GM12865 (cell line): ENCODE measurements around the gene SAMD4A.

Source experiments
- DNase-seq: peaks from one replicate; pipeline ENCODE4 v3.0.0; 2010; ENCODE audit warnings: low read depth
- H3K4me3 ChIP-seq: 2 replicates; pipeline ENCODE4 v1.5.1; 2011; ENCODE audit warnings: mild to moderate bottlenecking, low read depth, low read length, control low read depth
- TF ChIP-seq, protein P1 (sequence below): IDR thresholded peaks from 2 replicates; pipeline ENCODE4 v1.5.1; 2011; ENCODE audit warnings: low read length, control low read depth, low read depth, inconsistent platforms; ENCODE audit not compliant: insufficient read depth; ENCODE audit errors: missing control alignments

The SAMD4A gene

DNA sequence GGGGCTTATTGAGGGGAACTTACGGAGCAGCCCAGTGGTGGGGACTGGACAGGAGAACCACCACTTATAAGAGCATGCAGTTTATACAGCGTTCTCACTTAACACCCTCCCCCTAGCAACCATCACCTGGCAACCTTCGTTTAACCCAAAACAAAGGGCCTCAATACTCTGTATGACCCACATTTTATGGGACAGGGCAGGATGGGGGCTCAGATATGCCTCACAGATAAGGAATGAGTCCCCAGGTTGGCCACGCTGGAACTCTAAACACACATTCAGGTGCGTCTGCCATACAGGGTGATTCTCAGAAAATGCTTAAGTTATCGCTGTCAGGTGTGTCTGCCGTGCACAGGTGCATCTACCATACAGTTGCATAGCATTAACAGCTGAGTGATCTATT is 236.5 kb downstream of the SAMD4A start:
- H3K4me3 ChIP-seq = no peak overlapping the region
- TF ChIP-seq, protein P1, sequence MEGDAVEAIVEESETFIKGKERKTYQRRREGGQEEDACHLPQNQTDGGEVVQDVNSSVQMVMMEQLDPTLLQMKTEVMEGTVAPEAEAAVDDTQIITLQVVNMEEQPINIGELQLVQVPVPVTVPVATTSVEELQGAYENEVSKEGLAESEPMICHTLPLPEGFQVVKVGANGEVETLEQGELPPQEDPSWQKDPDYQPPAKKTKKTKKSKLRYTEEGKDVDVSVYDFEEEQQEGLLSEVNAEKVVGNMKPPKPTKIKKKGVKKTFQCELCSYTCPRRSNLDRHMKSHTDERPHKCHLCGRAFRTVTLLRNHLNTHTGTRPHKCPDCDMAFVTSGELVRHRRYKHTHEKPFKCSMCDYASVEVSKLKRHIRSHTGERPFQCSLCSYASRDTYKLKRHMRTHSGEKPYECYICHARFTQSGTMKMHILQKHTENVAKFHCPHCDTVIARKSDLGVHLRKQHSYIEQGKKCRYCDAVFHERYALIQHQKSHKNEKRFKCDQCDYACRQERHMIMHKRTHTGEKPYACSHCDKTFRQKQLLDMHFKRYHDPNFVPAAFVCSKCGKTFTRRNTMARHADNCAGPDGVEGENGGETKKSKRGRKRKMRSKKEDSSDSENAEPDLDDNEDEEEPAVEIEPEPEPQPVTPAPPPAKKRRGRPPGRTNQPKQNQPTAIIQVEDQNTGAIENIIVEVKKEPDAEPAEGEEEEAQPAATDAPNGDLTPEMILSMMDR = no peak
- no peak for DNase-seq

DNA sequence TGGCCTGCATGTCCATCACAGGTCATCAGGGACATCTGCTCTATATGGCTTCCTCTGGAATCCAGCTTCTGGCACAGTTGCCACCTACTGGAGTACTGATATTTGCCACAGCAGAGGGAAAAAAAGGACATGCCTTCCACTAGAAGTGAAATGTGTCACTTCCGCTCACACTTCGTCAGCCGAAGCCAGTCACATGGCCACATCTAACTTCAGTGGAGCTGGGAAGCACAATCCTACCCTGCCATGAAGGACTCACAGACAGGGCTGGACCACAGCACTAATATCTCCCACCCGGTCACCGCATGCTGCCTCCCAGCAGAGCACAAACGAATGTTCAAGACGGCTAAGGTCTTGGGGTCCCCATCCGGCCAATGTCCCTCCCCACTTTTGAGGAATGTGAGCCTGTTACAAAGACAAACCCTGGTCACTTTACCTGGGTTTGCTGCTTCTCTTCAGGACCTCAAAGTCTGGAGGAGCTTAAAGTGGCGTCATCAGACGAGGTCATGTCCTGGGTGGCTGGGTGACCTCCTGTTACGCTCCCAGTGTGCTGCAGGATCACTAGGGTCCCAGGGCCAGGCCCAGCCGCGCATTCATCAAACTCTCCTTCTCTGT is 237.1 kb downstream of the SAMD4A start:
- DNase-seq = no peak
- TF ChIP-seq, protein P1 = no peak
- no peak overlapping the region for H3K4me3 ChIP-seq

DNA sequence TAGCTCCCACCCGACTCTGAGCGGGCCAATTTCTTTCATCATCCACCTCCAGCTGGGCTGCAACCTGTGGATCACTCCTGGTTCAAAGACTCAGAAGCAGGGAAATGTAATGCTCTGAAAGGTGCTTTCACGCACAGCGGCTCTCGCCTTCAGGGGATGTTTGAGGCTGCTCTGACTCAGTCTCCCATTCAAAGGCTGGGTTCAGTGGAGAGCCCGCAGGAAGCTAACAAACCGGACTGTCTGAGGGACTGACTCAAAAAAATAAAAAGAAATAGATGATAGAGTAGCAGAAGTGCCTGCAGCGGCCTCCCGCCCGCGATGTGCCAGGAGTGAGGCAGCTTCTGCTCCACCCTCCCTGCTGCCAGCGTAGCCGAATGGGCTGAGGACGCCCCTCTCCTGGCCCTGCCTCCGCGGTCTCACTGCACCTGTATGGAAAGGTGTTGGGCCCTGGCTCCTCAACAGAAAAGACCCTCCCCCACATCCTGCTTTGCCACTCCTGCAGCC is 237.7 kb downstream of the SAMD4A start:
- TF ChIP-seq, protein P1 = no peak
- no peak for DNase-seq
- no peak overlapping the region for H3K4me3 ChIP-seq

DNA sequence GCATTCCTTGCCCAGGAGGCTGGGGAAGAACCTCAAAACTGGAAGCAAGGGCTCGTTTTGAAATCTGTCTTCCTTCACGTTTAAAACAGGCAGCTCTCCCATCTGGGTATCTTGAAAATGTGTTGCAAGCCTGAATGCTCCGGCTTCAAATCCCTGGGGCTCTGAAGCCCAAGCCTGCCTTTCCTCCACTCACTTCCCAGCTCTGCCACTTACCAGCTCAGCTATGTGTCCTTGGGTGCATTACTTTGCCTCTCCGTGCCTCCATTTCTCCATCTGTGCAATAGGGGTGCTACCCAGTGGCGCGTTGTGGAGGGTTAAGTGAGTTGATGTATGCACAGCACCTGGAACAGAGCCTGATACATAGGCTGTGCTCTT is 238.1 kb downstream of the SAMD4A start:
- no peak overlapping the region for H3K4me3 ChIP-seq

DNA sequence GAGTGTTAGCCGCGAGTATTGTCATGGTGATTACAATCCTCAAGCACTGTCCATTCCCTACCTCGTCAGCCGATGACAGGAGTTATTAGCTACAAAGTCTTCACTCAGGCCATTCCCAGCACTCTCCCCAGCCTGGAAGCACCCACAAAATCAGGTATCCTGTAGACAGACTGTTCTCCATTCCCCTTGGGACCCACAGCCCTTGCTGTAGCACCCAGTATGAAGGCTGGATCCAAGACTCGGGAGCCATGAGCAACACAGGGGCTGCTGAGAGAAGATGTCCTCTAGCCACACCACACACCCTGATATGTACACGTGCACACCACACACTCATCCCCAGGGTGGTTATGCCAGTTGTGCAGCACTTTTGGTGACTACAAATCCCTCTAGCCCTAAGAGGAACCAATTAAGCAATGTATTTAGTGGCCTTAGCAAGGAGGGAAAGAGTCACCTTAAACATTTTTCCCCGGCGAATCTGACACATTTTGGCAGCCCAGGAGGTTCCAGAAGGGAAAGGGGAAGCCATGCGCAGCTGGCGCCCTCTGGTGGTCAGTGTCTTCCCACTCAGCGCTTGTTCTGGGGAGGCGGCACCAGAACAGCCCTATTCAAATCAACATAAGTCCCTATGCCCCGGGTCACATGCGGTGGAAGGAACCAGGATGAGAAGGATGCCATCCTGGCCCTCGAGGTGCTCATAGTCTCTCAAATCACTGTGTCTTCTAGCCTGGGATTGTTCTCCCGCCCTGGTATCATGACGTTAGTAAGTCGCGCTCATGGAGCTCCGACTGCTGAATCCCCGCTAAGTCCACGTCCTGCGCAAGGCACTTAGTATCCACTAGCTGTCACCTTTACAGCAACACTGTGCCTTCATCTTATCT is 238.8 kb downstream of the SAMD4A start:
- TF ChIP-seq, protein P1 = peak; percentile 95
- peak; percentile 81 for DNase-seq
- H3K4me3 ChIP-seq = no peak overlapping the region

More for the DNA sequence above, 238.1 kb downstream of the SAMD4A start:
- DNase-seq = no peak
- TF ChIP-seq, protein P1 = no peak

DNA sequence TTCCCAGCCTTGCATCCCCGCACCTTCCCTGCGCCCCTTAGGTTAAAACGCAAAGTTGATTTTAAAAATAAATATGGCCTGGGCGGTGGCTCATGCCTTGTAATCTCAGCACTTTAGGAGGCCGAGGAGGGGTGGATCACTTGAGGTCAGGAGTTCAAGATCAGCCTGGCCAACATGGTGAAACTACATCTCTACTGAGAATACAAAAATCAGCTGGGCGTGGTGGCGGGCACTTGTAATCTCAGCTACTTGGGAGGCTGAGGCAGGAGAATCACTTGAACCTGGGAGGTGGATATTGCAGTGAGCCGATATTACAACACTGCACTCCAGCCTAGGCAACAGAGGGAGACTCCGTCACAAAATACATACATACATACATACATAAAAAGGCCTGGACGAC is 239.7 kb downstream of the SAMD4A start:
- no peak for DNase-seq
- no peak overlapping the region for H3K4me3 ChIP-seq
- TF ChIP-seq, protein P1 = no peak

DNA sequence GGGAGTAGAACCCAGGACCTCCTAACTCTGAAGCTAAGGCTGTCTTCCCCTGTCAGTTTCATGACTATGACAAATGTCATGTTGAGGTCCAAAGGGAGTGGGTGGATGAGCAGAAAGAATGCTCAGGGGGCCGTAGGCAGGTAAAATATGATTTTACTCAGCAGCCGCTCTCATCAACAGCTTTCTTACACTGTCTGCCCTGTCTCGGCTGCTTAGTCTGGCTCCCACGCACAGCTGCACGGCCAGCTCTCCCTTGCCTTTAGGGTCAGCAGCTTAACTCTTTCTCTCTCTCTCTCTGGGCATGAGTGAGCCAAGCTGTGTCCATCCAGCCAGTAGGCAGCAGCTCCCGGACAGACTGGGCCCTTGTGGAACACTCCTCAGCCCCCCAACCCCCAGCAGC is 240.5 kb downstream of the SAMD4A start:
- TF ChIP-seq, protein P1 = no peak
- DNase-seq = no peak

More for the DNA sequence above, 240.5 kb downstream of the SAMD4A start:
- H3K4me3 ChIP-seq = no peak overlapping the region
